CD4-positive, alpha-beta T cell treated with Interleukin-17A for 4 hours (primary cell): Measurements from ENCODE around the gene DDX39A.
"Not testable (repeated sequence)": the region's sequence is repeated elsewhere in the genome, so short reads cannot be mapped to it uniquely, and the experiment has no call there.

Source experiments
- DNase-seq: peaks from one replicate; pipeline ENCODE4 v3.0.0-alpha.2; 2020; ENCODE audit warnings: mixed read lengths

The DDX39A gene

DNA sequence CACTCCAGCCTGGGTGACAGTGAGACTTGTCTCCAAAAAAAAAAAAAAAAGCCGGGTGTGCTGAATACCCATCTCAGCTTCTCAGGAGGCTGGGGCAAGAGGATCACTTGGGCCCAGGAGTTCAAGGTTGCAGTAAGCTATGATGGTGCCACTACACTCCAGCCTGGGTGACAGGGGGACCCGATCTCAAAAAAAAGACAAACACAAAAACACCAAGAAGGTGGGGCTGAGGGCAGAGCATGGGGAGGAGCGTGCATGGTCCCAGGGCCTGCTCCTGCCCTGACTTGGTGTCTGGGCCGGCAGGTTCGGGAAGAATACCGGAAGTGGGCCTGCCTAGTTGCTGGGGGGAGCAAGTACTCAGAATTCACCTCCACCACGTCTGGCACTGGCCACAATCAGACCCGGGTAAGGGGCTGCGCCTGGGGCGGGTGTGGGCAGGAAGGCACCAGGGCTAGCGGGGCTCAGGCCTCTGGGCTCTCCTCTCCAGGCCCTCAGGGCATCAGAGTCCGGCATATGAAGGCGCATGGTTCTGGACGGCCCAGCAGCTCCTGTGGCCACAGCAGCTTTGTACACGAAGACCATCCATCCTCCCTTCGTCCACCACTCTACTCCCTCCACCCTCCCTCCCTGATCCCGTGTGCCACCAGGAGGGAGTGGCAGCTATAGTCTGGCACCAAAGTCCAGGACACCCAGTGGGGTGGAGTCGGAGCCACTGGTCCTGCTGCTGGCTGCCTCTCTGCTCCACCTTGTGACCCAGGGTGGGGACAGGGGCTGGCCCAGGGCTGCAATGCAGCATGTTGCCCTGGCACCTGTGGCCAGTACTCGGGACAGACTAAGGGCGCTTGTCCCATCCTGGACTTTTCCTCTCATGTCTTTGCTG is 11.3 kb downstream of the DDX39A start:
- no peak for DNase-seq

DNA sequence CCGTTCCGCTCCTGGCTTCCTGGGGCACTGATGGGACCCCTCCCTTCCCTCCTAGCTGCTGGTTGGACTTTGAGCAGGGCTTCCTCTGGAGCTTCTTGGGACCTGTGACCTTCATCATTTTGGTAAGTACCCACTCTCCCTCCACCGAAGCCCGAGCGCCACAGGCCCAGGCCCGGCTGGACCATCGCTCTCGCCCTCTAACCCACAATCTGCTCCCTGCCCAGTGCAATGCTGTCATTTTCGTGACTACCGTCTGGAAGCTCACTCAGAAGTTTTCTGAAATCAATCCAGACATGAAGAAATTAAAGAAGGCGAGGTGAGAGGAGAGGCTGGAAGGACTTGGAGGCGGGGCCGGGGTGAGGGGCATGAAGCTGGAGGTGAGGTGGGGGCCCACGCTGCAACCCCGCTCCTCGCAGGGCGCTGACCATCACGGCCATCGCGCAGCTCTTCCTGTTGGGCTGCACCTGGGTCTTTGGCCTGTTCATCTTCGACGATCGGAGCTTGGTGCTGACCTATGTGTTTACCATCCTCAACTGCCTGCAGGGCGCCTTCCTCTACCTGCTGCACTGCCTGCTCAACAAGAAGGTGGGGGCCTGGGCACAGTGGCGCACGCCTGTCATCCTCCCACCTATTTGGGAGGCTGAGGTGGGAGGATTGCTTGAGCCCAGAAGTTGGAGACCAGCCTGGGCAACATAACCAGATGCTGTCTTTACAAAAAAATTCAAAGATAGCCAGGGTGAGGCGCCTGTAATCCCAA is 12.3 kb downstream of the DDX39A start:
- no peak for DNase-seq

DNA sequence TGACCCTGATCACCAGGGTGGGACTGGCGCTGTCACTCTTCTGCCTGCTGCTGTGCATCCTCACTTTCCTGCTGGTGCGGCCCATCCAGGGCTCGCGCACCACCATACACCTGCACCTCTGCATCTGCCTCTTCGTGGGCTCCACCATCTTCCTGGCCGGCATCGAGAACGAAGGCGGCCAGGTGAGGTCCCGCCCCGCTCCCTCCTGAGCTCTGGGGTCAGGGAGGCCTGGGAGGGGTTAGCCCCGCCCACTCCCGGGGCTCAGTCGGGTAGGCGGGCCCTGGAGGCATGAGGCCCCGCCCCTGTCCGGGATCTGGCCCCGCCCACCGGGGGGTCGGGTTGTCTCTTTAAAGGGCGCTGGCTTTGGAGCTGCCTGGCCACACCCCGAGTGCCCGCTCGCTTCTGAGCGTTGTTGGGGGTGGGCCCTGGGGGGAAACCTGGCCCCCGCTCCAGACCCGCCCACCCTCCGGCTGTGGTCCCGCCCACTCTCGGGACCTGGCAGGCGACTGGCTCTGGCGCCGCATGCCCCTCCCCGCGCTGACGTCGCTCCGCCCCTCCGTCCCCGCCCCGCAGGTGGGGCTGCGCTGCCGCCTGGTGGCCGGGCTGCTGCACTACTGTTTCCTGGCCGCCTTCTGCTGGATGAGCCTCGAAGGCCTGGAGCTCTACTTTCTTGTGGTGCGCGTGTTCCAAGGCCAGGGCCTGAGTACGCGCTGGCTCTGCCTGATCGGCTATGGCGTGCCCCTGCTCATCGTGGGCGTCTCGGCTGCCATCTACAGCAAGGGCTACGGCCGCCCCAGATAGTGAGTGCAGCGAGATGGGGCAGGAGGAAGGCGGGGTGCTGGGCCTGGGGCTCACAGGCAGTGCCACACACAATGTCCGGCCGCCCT is 13.1 kb downstream of the DDX39A start:
- peak; percentile 89 for DNase-seq

DNA sequence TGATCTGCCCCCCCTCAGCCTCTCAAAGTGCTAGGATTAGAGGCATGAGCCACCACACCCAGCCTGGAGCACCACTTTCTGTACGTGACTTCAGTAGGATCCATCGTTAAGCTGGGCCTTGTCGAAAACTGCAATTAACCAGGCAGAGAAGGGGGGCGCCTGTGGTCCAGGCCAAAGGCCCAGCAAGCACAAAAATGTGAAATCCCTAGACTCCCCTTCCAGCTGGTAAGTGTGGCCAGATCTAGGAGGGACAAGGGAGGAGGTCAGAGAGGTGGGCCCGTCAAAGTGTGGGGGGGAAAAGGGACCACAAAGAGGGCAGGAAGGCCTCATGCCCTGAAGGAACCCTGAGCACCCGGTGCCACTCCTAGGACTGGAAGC is 13.8 kb downstream of the DDX39A start:
- no peak for DNase-seq

DNA sequence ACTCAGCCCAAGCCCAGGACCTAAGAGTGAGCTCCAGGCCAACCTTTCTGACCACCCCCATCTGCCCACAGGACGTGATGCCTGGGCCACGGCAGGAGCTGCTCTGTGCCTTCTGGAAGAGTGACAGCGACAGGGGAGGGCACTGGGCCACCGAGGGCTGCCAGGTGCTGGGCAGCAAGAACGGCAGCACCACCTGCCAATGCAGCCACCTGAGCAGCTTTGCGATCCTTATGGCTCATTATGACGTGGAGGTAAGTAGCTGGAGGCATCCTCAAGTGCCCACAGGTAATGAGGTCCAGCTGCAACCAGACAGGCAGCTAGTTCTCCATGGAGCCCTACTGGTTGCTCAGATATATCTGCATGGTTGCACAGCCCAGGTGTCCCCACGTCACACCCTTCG is 14.8 kb downstream of the DDX39A start:
- DNase-seq = no peak

DNA sequence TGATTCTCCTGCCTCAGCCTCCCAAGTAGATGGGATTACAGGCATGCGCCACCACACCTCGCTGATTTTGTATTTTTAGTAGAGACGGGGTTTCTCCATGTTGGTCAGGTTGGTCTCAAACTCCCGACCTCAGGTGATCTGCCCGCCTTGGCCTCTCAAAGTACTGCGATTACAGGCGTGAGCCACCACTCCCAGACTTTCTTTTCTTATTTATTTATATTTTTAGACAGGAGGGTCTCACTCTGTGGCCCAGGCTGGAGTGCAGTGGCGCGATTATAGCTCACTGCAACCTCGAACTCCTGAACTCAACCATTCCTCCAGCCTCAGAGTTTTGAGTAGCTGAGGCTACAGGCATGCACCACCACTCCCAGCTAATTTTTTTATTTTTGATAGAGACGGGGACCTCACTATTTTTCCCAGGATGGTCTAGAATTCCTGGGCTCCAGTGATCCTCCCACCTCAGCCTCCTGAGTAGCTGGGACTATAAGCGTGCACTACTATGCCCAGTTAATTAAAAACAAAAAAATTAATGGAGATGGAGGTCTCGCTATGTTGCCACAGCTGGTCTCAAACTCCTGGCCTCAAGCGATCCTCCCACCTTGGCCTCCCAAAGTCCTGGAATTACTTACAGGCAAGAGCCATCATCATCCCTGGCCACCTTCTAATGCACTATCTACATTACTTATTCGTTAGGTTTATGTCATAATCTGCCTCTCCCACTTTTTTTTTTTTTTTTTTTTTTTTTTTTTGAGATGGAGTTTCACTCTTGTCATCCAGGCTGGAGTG is 15.8 kb downstream of the DDX39A start:
- DNase-seq = not testable (repeated sequence)

DNA sequence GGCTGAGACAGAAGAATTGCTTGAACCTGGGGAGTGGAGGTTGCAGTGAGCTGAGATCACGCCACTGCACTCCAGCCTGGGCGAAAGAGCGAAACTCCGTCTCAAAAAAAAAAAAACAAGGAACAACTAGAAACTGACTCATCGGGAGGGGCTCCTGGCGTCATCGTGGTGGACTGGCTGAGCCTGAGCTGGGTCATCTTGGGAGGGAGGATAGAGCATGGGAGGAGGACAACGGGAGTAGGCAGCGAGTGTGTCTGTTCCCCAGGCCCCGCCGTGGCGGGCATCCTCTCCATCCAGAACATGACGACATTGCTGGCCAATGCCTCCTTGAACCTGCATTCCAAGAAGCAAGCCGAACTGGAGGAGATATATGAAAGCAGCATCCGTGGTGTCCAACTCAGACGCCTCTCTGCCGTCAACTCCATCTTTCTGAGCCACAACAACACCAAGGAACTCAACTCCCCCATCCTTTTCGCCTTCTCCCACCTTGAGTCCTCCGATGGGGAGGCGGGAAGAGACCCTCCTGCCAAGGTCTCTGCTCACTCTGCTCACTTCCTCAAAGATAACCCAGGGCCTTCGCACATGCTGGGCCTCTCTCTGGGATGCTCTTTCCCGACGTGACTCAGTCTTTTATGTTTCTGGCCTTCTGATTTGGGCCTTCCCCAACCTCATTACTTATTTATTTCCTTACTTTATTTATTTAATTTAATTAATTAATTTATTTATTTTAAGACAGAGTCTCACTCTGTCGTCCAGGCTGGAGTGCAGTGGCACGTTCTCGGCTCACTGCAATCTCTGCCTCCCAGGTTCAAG is 16.6 kb downstream of the DDX39A start:
- DNase-seq = no peak

DNA sequence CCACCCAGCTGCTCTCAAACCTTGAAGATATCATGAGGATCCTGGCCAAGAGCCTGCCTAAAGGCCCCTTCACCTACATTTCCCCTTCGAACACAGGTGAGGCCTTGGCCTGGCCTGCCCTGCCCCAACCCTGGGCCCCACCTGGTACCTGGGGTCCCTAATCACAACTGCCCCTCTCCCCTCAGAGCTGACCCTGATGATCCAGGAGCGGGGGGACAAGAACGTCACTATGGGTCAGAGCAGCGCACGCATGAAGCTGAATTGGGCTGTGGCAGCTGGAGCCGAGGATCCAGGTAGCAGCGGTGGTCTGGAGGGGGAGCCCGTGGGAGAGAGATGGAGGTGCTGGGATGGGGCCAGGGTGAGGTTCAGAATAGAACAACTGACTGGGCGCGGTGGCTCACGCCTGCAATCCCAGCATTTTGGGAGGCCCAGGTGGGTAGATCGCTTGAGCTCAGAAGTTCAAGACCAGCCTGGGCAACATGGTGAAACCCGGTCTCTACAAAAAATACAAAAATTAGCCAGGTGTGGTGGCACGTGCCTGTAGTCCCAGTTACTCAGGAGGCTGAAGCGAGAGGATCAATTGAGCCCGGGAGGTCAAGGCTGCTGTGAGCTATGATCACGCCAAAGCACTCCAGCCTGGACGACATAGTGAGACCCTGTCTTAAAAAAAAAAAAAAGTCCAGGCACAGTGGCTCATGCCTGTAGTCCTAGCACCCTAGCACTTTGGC is 17.5 kb downstream of the DDX39A start:
- DNase-seq = no peak

DNA sequence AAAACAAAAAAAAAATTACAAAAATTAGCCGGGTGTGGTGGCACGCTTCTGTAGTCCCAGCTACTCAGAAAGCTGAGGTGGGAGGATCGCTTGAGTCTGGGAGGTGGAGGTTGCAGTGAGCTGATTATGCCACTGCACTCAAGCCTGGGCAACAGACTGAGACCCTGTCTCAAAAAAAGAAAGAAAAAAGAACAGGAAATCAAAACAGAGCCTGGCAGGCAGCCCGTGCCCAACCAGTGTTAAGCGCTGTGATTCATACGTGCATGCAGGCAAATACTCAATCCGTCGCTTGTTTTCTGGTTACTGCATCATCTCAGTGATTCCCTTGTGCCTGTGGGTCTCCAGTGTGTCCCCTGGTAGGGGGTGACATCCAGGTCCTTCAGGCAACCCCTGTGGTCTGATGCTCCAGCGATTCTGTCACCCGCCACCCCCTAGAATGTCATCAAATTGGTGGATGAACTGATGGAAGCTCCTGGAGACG is 18.1 kb downstream of the DDX39A start:
- peak; percentile 57 for DNase-seq

DNA sequence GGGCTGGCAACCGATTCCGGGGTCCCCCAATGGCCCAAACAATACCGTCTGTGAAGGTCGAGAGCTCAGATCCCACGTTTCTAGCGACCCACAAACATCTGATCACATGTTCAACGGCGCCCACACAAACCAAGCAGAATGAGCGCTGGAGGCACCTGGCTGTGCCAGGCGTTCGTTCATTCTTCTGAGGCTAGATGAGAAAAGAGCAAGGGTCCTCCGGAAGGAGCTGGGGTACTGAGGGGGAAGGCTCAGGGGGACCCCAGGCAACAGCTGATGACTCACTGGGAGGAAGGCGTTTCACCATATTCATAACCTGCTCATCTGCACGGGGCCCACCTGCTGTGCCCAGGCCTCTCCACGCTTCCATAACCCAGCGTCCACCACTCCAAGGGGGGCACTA is 22.0 kb downstream of the DDX39A start:
- DNase-seq = not testable (repeated sequence)

DNA sequence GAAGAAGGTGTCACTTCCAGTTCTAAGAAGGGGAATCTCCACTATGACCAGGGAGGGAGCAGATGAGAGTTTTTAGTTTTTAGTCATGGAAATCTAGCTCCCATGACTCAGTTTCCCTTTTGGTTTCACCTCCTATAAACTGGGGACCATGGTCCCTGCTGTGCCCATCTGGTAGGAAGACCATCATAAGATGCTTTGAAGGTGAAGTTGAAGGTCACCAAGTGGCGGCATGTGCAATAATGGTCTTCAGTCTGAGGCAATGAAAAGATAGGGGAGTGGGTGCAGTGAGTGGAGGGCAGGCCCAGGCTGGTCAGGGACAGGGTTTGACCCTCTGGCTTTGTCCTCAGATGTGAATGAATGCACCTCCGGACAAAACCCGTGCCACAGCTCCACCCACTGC is 22.4 kb downstream of the DDX39A start:
- not testable (repeated sequence) for DNase-seq

DNA sequence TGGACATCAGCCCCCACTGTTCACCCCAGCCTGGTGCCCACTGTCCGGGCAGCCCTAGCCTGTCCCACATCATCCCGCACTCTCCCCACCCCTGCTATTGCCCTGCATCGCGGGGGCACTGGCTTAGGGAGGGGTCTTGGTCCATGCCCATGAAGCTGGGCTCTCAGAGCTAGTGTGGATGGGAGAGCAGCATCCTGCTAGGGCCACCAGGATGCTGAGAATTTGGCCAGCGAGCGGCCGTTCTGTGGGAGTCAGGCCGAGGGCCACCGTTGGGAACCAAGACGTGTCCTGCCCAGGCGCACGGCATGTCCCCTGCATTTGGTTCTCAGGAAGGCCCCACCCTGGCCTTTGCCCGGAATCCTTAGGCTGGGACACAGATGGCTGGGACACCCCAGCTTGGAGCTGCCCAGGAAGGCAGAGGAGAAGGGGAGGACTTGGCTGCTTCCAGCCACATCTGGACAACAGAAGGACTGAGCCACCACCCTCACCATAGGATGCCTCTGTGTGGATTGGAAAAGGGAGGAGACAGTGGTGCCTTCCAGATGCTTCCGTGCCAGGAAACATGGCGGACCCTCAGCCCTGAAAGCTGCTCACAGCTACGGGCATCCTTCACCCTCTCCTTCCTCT is 23.3 kb downstream of the DDX39A start:
- no peak for DNase-seq

DNA sequence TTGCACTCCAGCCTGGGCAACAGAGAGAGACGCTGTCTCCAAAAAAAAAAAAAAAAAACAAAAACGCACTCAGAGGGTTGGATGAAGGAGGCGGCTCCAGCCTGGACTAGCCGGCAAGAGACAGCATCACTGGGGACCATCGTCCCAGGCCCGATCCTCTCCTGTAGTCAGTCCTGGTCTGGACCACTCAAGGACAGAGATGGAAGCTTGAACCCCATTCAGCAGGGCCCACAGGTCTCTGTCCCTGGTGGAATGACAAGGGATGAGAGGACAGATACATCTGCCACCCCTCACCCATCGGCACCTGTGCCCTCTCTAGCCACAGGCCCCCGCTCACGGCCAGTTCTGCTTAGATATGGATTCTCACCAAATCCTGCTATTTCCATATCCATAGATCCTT is 23.9 kb downstream of the DDX39A start:
- DNase-seq = no peak

DNA sequence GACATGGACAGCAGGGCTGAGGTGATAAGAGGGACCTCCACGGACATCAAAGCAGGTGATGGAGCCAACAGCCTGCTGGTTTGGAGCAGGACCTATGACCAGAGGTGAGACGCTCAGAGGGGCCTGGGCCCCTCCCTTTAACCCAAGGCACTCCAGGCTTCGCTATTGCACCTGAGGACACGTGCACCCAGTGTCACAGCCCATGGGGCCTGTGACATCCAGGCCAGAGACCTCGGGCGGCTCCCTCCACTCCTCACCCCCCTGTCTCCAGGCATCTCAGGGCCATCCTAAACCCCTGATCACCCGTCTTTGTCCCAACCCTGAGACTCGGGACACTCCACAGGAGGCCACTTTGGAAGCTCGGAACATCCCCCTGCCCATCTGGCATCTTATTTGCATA is 25.0 kb downstream of the DDX39A start:
- DNase-seq = no peak

DNA sequence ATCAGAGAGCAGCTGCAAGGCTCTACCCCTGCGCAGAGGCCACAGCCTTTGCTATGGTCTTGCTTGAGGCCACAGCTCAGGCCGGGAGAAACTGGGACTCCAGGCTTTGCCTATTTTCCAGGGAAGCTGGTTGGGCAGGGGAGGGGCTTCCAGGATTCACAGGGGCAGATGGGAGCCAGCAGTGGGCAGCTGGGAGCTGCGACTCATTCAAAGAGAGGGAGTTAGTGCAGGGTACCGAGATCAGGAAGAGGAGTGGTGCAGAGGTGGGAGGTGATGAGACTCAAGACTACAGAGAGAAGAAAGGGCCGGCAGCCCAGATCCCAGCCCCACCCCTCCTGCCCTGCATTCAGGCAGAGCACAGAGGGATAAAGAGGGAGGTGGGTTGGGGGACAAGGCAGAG is 25.8 kb downstream of the DDX39A start:
- DNase-seq = no peak

DNA sequence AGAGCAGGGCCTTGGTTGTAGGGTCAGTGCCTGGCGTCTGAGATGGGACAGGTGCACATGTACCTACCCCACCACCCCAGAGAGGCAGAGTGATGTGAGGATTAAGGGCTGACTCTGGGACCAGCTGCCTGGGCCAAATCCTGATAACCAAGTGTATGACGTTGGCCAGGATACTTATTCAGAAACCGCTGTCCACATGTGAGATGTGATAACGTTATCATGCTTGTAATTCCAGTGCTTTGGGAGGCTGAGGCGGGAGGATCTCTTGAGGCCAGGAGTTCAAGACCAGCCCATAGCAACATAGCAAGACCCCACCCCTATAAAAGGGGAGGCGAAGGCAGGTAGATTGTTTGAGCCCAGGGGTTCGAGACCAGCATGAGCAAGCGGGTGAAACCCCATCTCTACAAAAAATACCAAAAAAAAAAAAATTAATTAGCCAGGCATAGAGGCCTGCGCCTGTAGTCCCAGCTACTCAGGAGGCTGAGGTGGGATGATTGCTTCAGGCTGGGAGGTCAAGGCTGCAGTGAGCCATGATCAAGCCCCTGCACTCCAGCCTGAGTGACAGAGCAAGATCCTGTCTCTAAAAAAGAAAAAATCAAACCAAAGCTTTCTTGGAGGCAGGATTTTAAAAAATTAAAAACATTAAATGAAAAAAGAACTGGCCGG is 27.9 kb downstream of the DDX39A start:
- DNase-seq = no peak

DNA sequence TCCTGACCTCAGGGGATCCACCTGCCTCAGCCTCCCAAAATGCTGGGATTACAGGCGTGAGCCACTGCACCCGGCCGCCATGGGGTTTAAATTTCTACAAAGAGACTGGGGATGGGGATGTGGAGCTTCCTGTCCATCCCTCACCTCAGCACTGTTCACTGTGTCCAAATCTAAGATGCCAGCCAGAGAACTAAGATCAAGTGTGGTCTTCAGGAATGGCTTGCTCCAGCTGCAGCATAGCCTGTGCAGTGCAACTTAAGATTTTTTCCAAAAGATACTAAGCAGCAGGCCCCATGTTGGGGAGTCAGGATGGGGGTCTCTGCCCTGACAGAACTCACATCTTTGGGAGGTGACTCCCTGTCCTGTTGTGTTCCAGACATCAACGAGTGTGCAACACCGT is 28.6 kb downstream of the DDX39A start:
- no peak for DNase-seq

DNA sequence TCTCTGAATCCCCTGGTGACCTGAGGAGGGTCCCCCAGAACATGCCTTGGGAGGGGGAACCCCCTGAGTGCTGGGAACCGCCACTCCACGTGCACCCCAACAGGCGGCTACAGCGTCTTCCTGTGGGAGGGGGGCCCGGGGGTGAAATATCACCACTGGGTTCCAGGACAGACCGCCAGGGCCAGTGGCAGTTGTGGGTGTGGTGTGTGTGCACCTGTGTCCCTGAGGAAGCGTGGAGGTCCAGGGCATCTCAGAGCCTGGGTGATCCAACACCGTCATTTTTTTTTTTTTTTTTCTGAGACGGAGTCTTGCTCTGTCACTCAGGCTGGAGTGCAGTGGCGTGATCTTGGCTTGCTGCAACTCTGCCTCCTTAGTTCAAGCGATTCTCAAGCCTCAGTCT is 33.6 kb downstream of the DDX39A start:
- peak; percentile 39 for DNase-seq
